EH (cell line): ENCODE data around the gene NKD1.

Experiments used
- DNase-seq: peaks from one replicate; pipeline ENCODE4 v3.0.0-alpha.2; 2015; ENCODE audit warnings: low read depth

The NKD1 gene

DNA sequence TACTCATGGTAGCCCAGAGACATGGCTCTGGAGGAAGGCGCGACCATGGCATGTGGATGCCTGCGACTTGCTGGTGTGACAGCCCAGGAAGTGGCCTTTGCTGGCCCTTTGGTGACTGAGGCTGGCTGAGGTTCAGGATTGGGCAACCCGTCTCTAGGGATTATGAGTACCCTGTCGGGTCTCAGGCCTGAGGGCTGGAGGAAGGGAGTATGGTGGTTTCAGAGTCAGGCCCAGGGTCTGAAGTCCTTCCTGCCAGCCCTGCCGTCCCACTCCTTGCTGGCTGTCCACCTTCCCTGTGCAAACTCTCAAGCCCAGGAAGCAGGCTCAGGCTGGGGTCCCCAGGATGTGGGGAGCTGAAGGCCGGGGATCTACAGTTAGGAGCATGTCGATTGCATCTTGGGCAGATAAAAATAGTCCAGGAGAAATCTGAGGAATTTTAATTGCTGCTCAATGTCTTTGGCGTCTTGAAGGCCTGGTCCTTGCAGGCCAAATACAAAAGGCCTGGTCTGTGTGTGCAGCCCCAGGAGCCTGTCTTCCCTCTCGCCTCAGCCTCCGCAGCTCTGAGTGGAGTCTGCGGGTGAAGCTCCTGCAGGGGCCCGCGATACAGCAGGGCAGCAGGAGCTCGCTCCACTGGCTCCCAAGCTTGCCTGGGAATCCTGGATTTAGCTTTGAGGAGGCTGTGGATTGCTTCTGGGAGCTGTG is 52.5 kb downstream of the NKD1 start:
- peak; percentile 67 for DNase-seq

DNA sequence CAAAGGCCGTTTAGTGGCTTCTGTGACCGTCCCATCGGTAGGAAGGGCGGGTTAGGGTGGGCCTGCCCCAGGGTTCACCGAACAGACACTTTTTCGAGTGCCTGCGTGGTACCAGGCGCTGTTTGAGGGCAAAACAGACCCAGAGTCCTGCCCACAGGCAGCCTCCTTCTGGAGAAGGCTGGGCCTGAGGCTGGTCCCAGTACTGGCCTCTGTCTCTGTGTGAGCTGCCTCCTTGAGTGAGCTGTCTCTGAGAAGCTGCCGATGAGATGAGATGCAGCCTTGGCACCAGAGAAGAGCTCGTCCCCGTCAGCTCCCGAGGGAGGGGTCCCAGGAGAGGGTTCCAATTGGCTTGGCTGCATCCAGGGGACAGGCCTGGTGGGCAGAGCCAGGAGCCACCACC is 53.1 kb downstream of the NKD1 start:
- no peak for DNase-seq

DNA sequence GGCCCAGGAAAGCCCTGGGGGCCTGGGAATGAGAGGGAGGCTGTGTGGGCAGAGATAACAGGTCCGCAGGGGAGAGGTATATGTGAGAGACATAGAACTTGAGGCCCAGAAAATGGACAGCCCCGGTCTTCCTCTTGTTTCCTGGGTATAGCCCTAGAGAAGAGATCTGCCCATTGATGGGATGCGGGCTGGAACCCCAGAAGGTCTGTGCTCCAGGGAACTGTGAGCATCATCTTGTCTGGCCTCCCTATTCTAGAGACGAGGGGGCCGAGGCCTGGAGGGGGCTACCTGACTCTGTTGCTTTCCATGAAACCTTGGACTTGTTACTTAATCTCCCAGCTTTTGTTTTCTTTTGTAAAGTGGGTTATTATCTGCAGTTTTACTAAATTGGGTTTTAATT is 53.9 kb downstream of the NKD1 start:
- DNase-seq: no peak

DNA sequence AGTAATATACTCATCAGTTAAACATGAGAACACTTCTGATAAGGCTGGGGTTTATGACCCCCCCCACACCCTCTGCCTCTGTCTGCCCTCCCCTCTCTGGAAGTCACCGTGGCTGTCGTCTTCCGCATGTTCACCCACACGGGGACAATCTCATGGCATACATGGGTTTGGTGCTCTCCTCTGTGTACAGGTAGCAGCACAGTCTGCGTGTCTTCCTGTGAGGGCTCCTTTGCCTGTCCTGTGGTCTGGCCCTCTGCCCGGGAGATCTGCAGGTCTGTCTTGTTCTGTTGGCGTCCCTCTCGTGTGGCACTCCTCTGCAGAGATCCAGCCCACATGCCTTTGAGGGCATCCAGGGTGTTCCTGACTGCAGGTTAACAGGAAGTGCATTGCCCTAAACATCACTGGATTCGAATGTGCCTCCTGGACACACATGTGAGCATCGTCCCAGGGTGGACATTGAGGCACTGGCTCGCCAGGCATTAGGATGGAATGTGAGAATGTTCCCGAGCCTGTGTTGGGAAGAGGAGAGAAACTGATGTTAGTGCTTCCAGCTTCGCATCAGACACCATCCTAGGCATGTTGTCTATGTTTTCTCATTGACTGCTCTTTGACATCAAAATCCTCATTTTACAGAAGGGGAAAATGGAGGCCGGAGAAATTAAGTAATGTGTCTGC is 54.5 kb downstream of the NKD1 start:
- DNase-seq: no peak

DNA sequence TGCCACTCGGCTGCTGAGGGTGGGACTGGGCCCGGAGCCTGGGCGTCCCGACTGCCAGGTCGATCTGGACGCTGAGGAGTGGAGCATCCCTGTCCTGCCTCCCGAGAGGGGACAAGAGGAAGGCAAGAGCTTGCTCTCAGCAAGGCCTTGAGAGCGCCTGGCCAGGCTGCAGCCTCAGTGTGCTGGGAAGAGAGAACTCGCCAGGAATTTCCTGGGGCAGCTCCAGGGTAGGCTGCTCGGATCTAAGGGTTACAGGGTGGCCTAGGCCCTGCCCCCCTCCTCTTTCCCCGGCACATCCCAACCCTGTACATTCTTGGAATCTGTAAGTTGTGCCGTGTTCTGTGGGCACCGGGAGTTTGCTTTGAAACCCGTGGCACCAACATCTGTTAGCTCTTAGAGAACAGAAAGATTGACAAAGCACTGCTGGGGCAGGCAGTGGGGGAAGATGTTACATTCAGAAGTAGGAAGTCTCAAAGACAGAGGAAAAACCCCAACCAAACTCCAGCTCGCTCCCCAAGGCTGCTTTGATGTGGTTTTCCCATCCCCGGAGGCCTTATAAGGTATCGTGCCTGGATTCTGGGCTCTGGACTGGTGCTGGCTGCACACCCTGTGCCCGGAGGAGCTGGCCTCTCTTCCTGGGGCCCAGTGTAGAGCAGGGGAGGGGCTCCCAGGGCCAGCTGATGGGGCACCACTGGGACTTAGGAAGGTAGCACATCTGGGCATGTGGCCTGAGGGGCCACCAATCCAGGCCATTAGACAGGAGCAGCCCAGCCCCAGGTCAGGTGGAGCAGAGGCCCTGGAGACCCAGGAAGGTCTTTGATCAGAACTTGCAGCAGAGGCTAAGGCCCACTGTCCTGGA is 55.2 kb downstream of the NKD1 start:
- peak; percentile 84 for DNase-seq

DNA sequence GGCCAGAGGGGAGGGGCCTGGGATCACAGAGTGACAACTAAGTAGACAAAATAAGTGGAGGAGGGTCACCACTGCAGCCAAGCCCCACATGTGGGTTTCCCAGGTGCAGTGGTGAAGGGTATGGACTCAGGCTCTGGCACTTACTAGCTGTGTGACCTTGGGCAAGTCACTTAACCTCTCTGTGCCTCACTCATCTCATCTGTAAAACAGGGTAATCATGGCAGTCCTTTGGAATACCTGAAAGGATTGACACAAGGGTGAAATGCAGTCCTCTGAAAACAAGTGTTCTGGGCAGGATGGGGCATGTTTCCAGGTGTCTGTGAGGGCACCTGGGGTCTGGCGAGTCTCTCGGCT is 55.8 kb downstream of the NKD1 start:
- DNase-seq: no peak

DNA sequence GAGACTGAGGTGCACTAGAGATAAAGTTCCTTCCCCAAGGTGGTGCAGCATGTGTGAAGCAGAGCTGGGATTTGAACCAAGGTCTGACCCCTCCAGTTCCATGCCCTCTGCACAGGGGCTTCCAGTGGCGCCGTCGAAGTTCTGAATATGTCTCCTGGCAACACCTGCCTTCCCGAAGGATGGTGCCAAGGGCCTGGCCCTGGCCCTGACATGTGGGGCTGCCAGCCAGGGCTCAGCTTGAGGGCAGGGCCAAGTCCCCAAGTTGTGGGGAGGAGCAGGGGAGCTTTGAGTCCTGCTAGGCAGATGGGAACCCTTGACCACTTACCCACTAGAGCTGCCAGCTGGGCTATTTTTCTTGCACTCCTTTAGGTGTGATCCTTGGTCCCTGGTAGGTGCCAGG is 56.4 kb downstream of the NKD1 start:
- DNase-seq: no peak

DNA sequence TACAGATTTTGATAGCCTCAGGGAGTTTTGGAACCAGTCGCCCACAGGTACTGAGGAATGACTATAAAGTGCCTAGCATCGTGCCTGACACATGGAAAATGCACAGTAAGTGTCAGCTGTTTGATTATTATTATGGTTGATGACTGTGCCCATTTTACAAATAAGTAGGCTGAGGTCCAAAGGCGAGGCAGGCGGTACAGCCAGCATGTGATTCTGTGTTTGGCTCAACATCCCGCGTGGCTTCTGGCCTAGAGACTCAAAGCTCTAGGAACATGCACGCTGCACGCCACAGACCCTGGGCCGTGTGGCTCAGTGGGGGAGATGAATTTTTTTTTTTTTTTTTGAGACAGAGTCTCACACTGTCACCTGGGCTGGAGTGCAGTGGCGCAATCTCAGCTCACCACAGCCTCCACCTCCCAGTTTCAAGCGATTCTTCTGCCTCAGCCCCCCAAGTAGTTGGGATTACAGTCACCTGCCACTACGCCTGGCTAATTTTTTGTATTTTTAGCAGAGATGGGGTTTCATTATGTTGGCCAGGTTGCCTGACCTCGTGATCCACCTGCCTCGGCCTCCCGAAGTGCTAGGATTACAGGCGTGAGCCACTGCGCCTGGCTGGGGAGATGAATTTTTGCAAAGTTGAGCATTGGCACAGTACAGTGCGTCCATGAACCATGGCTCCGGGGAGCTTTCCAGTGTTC is 57.7 kb downstream of the NKD1 start:
- no peak for DNase-seq

DNA sequence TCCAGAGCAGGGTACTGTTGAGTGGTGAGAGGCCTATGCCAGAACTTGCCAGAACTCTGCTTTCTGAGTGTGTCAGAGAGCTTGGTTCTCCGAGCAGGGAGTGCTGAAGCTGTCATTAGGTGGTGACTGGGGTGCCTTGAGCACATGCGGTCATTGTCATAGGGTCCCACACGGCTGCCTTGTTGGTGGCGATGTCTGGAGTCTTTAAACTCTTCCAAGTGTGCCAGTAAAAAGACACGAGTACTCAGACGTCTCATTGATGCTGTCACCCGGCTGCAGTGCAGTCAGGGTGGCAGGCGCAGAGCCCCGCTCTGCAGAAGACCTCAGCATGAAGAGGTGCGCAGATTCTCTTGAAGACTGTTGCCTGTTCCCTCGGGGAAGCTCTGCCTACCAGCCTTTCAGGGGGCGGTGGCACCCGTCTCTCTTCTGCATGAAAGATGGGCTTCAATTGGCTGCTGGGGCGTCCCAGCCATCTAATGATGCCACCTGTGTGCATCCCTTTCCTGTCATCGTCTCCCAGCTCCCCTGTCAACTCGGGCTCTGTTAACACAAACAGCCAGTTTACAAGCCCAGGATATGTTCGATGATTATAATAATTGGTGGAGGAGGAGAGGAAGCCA is 58.3 kb downstream of the NKD1 start:
- no peak for DNase-seq

DNA sequence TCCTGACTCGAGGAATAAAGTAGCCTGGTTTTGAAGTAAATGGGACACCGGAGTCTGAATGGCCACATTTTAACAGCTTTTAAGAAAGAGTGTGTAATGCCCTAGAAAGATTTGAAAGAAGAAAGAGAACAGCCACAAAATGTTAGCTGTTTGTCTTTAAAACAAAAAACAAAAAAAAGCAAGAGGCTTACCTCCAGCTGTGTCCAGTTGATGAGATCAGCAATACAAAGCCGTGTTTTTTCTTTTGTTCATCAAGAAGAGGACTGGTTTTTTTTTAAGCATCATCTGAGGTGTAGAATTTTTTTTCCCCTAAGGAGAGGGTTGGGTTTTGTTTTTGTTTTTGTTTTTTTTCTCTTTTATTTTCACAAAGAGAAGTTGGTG is 58.8 kb downstream of the NKD1 start:
- DNase-seq: no peak

DNA sequence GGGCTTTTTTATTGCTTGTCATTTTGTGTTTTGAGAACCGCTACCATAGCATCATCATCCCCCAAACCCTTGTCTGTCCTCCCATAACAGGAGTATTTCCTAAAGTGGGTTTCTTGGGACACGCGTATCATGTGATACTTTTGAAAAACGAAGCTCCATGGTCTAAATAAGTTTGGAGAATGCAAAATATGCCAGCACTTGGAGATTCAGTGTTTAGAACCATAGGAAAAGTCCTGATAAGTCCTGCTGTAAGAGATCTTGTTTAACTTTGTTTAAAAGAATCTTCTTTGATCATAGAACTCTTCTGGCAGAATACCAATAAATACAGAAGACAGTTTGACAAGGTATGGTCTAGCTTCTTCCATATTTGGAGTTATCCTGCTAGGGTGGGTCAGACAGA is 59.3 kb downstream of the NKD1 start:
- no peak for DNase-seq

DNA sequence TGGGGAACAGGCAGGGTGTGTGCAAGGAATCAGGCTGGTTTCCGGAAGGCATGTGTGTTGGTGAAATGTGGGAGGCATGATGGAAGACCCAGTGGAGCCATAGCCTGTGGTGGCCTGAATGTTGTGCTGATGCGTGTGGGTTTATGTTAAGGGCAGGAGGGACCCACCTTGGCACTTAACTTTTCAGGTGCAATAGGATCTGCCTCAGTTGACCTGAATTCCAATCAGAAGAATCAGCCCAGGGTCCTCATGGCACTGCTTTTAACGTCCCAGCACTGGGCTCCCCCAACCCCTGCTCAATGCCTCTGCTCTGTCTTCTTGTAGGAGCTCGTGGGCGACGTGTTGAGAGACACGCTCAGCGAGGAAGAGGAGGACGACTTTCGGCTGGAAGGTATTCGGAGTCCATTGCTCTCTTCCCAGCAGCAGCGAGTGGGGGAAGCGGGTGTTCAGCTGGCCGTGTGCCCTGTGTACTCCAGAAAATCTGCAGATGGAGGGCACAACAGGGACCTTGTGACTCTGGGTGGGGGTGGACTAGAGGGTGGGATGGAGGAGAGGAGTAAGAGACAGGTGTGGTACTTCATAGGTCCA is 59.9 kb downstream of the NKD1 start:
- DNase-seq: no peak

DNA sequence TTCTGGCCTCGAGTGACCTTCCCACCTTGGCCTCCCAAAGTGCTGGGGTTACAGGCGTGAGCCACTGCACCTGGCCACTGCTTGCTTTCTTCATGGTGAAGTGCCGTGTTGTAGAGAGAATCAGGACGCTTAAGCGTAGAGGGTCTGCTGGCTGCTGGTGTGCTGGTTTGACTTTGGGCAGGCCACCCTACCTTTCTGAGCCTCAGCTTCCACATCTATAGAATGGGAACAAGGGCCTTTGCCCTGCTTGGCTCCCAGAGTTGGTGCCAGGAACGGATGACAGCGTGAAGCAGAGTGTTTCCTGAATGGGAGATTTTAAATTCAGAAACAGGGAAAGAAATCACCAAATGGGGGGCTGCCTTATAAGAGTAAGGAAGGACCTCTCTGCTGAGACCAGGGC is 60.9 kb downstream of the NKD1 start:
- no peak for DNase-seq

DNA sequence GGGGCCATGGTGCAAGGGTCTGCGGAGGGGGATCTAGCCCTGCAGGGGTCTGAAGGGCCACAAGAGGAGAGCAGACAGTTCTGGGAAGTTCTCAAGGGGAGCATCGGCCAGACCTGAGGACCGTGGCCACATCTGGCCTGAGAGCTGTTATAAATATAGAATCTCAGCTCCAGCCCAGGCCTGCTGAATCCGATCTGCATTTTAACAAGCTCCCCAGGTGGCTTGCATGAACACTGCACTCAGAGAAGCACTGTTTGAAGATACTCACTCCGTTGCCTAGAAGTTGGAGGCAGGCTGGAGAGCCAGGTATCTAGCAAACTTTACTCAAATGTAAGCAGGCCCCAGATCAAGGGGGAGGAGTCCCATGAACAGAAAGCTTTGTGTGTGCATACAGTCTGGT is 61.3 kb downstream of the NKD1 start:
- no peak for DNase-seq

DNA sequence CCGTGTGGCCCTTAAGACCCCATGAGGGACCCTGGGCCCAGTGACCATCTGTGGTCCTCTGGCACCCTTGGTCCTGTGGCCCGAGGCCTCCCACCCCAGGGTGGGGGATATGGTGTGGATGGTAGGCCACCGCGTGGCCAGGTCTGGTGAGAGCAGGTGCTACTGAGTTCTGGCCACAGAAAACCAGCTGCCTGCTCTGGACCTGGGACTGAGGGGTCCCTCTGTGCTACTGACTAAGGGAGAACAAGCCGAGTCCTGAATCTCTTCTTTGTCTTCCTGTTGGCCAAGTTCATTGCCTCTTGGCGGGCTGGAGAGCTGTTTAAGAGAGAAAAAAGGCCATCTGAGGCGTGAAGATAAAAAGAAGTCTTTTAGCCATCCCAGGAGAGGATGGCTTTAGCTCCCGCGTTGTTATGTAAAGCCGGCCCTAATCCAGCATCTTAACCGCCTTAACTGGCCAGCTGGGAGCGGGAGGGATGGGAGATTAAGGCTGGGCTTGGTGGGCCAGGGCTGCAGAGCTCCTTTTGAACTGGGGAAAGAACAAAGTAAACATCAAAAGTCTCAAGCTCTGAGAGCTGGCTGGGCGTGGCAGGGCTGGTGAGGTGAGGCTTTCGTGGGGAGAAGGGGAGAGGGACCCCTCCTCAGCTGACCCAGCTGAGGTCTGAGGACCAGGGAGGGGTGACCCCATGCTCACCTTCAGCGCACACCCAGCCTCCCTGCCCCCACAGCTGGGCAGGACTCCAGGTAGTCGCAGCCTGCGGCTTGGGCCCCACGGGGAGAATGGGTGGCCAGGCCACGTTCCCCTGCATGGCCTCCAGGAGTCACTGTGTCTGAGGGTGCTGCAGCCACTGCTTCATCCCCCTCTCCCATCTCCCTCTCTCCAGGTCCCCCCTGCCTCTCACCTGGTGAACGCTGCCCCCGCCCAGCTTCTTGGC is 62.4 kb downstream of the NKD1 start:
- no peak for DNase-seq

DNA sequence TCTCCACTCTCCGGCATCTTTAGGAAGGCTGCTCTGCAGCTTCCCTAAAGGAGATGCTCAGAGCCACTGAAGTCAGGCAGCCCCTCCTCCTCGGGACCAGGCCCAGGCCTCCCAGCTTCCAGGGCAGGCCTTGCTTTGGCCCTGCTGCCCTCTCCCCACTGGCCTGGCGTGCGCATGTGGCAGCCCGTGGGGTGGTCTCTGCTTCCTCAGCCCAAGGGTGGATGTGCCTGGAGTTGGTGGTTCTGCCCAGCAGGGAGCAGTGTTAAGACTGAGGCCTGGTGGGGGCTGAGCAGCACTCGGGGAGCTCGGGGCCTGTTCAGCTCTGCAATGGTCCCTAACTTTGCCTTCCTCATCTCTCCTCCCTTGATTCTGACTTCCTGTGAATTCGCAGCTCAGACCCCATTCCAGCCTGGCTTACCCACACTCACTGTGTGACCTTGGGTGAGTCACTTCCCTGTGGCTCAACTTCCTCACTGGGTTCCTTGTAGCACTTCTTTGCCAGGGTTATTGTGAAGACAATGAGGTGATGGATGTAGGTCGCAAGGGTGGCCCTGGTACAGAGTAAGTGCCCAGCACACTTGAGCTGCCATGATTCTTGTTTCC is 63.2 kb downstream of the NKD1 start:
- peak; percentile 25 for DNase-seq

DNA sequence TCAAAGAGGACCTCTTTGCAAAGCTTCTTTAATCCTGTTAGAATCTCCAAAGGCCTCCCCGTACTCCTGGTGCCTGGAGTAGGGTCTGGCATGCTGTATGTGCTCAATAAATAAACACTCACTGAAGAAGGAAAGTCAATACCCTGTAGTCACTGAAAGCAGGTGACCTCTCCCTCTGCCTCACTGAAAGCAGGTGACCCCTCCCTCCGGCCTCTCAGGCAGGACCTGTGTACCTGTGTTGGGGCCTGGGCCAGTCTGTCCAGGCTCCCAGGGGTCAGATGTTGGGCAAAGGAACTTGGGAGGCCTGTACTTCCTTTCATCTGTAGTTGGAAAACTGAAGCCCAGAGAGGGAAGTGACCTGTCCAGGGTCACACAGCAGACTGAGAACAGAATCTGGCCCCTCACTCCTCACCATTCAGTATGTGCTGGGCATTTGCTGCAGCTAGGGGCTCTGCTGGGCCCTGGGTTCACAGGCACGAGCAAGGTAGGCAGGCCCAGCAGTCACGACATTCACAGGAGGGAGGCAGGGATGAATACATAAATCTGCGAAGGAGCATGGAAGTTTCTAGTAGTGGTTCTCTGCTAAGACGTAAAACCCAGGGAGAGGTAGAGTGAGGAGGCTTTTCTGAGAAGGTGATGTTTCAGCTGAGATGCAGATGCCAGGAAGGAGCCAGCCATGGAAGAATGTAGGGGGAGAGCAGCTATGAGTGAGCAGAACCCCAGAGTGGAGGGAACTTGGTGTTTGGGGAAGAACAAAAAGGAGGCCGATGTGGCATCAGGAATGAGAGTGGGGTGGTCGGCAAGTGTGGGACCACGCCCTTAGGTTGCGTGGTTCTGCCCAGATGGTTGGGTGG is 64.0 kb downstream of the NKD1 start:
- no peak for DNase-seq

DNA sequence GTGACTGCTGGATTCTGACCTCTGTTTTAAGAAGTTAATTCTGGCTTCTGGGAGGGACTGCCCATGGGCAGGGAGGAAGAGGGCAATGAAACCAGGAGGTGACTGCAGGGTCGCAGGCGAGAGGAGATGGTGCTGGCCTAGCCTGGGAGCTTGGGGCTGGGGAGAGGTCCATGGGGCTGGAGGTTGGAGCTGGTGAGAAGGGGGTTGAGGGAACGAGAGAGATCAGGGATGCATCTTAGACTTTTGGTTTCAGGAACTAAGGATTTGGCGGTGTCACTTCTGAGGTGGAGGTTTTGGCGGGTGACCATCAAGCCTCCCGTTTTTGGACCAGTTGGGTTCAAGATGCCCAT is 64.6 kb downstream of the NKD1 start:
- DNase-seq: no peak

DNA sequence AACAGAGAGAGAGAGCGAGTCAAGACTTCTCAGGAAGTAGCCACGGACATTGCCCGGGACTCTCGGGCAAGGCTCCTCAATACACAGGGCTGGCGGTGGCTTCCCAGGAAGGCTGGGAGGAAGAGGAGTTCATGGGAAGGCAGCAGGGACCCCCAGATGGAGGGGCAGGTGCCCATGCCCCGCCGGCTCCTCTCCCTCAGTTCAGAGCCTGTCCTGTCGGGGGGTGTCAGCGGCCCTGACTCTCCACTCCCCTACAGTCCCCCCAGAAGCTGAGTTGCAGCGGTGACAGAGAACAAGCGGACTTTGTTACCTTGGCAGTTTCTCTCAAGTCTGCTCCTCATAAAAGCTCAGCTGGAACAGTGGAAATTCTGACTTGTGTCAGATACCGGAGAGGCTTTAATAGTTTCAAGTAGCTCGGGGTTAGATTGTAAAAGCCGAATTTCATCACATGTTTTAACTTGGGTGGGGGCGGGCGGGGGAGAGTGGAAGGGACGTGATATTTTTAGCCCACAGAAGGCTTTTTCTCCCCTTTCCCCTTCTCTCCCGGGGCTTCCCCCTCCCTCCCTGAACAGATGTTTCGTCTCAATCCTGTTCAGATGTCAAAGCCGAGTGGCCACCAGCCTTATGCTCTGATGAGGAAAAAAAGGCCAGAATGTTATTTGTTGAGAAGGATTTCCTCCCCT is 65.2 kb downstream of the NKD1 start:
- DNase-seq: peak; percentile 28
